H9 (cell line): ENCODE measurements around the gene ZBTB7A. TPM values are rescaled to one million over a fixed set of nuclear protein-coding genes. Genes with fewer than 3 reads are reported as not detected.

Source experiments
- DNase-seq: peaks from one replicate; pipeline ENCODE4 v3.0.0-alpha.2; 2017
- H2AFZ ChIP-seq: one replicate; pipeline ENCODE4 v1.6.1; 2013; ENCODE audit warnings: mild to moderate bottlenecking, low read length, control low read depth, moderate library complexity
- H2AK5ac ChIP-seq: 2 replicates; pipeline ENCODE4 v1.6.1; 2013; ENCODE audit warnings: low read length, control low read depth, mixed read lengths; ENCODE audit not compliant: insufficient read length
- H2BK120ac ChIP-seq: one replicate; pipeline ENCODE4 v1.6.1; 2013; ENCODE audit warnings: low read depth, mild to moderate bottlenecking, low read length, control low read depth, inconsistent platforms; ENCODE audit not compliant: poor library complexity, severe bottlenecking
- H2BK12ac ChIP-seq: 2 replicates; pipeline ENCODE4 v1.6.1; 2013; ENCODE audit warnings: low read length, control low read depth, mixed read lengths, low read depth; ENCODE audit not compliant: insufficient read length
- H2BK15ac ChIP-seq: 2 replicates; pipeline ENCODE4 v1.6.1; 2013; ENCODE audit warnings: low read depth, low read length, control low read depth
- H2BK20ac ChIP-seq: one replicate; pipeline ENCODE4 v1.6.1; 2013; ENCODE audit warnings: low read depth, mild to moderate bottlenecking, low read length, control low read depth, inconsistent platforms; ENCODE audit not compliant: poor library complexity, severe bottlenecking
- H2BK5ac ChIP-seq: 2 replicates; pipeline ENCODE4 v1.6.1; 2013; ENCODE audit warnings: low read length, control low read depth, mixed read lengths; ENCODE audit not compliant: insufficient read length
- H3K14ac ChIP-seq: 2 replicates; pipeline ENCODE4 v1.6.1; 2013; ENCODE audit warnings: low read length, control low read depth; ENCODE audit not compliant: insufficient read depth
- H3K18ac ChIP-seq: 2 replicates; pipeline ENCODE4 v1.6.1; 2013; ENCODE audit warnings: low read depth, mild to moderate bottlenecking, mixed read lengths, low read length, control low read depth; ENCODE audit not compliant: insufficient read length
- H3K23ac ChIP-seq: 2 replicates; pipeline ENCODE4 v1.6.1; 2013; ENCODE audit warnings: low read length, control low read depth, mixed read lengths, low read depth; ENCODE audit not compliant: insufficient read length
- H3K23me2 ChIP-seq: 2 replicates; pipeline ENCODE4 v1.6.1; 2013; ENCODE audit warnings: low read depth, mild to moderate bottlenecking, mixed read lengths, low read length, control low read depth; ENCODE audit not compliant: insufficient read length, poor library complexity, severe bottlenecking
- H3K27ac ChIP-seq: 2 replicates; pipeline ENCODE4 v1.5.1; 2013; ENCODE audit warnings: low read length, control low read depth, mixed read lengths, low read depth; ENCODE audit not compliant: insufficient read length
- H3K27me3 ChIP-seq: 2 replicates; pipeline ENCODE4 v1.6.1; 2013; ENCODE audit warnings: low read length, control low read depth, inconsistent platforms; ENCODE audit not compliant: insufficient read depth
- H3K4ac ChIP-seq: 2 replicates; pipeline ENCODE4 v1.6.1; 2013; ENCODE audit warnings: low read depth, mild to moderate bottlenecking, control low read depth, inconsistent platforms, low read length, moderate library complexity
- H3K4me1 ChIP-seq: 2 replicates; pipeline ENCODE4 v1.6.1; 2013; ENCODE audit warnings: low read length, control low read depth, inconsistent platforms; ENCODE audit not compliant: insufficient read depth
- H3K4me2 ChIP-seq: 2 replicates; pipeline ENCODE4 v1.6.1; 2013; ENCODE audit warnings: low read length, control low read depth, mixed read lengths; ENCODE audit not compliant: insufficient read length, insufficient read depth
- H3K56ac ChIP-seq: 2 replicates; pipeline ENCODE4 v1.6.1; 2013; ENCODE audit warnings: low read depth, mild to moderate bottlenecking, mixed read lengths, low read length, control low read depth; ENCODE audit not compliant: insufficient read length
- H3K79me1 ChIP-seq: 2 replicates; pipeline ENCODE4 v1.6.1; 2013; ENCODE audit warnings: low read depth, mild to moderate bottlenecking, moderate library complexity, low read length, control low read depth, inconsistent platforms; ENCODE audit not compliant: insufficient read depth, poor library complexity, severe bottlenecking
- H3K79me2 ChIP-seq: 2 replicates; pipeline ENCODE4 v1.6.1; 2013; ENCODE audit warnings: low read length, control low read depth, inconsistent platforms; ENCODE audit not compliant: insufficient read depth
- H3K9ac ChIP-seq: 2 replicates; pipeline ENCODE4 v1.6.1; 2013; ENCODE audit warnings: low read length, control low read depth, mixed read lengths; ENCODE audit not compliant: insufficient read length; ENCODE audit errors: extremely low read depth
- H3K9me3 ChIP-seq: one replicate; pipeline ENCODE4 v1.6.1; 2013; ENCODE audit warnings: low read depth, low read length, inconsistent platforms; ENCODE audit not compliant: control insufficient read depth
- H3T11ph ChIP-seq: one replicate; pipeline ENCODE4 v1.6.1; 2013; ENCODE audit warnings: mild to moderate bottlenecking, low read length, control low read depth, inconsistent platforms
- H4K20me1 ChIP-seq: one replicate; pipeline ENCODE4 v1.6.1; 2013; ENCODE audit not compliant: control insufficient read depth, insufficient read length, insufficient read depth
- H4K5ac ChIP-seq: 2 replicates; pipeline ENCODE4 v1.6.1; 2013; ENCODE audit warnings: low read depth, mild to moderate bottlenecking, mixed read lengths, low read length, control low read depth; ENCODE audit not compliant: insufficient read length
- H4K8ac ChIP-seq: replicated peaks from 2 replicates; pipeline ENCODE4 v1.6.1; 2013; ENCODE audit warnings: low read length, control low read depth, mixed read lengths, low read depth; ENCODE audit not compliant: insufficient read length
- H4K91ac ChIP-seq: 2 replicates; pipeline ENCODE4 v1.6.1; 2013; ENCODE audit warnings: low read depth, mild to moderate bottlenecking, moderate library complexity, mixed read lengths, low read length, control low read depth; ENCODE audit not compliant: insufficient read length
- H3K27ac Mint-ChIP-seq, 3 experiments: 2 replicates in 2 of 3; 3 replicates in 1 of 3; pipeline ENCODE4 v1.8.0; 2020 to 2021; ENCODE audit warnings: mixed read lengths in 3 of 3, mild to moderate bottlenecking in 1 of 3, moderate library complexity in 1 of 3
- H3K27me3 Mint-ChIP-seq: 2 replicates; pipeline ENCODE4 v1.8.0; 2021; ENCODE audit warnings: low read depth, mild to moderate bottlenecking, moderate library complexity, mixed read lengths
- H3K36me3 Mint-ChIP-seq, 3 experiments: 2 replicates in 2 of 3; 3 replicates in 1 of 3; pipeline ENCODE4 v1.8.0; 2020 to 2021; ENCODE audit warnings: low read depth in 3 of 3, mixed read lengths in 3 of 3; ENCODE audit not compliant: insufficient read depth in 1 of 3
- H3K4me1 Mint-ChIP-seq, 2 experiments: 2 replicates each; pipeline ENCODE4 v1.8.0; 2020; ENCODE audit warnings: mixed read lengths in 2 of 2
- H3K4me3 Mint-ChIP-seq, 2 experiments: 2 replicates in 1 of 2; 3 replicates in 1 of 2; pipeline ENCODE4 v1.8.0; 2020 to 2021; ENCODE audit warnings: mild to moderate bottlenecking in 2 of 2, mixed read lengths in 2 of 2, moderate library complexity in 1 of 2
- H3K9me3 Mint-ChIP-seq, 2 experiments: 2 replicates in 1 of 2; 3 replicates in 1 of 2; pipeline ENCODE4 v1.8.0; 2020; ENCODE audit warnings: mild to moderate bottlenecking in 2 of 2, mixed read lengths in 2 of 2, moderate library complexity in 1 of 2
- CTCF ChIP-seq: fragments of 200-600 bp; sonication (generic); conservative IDR thresholded peaks from 3 replicates; pipeline ENCODE4 v1.8.0; 2021; ENCODE audit warnings: antibody characterized with exemption, mild to moderate bottlenecking
- WGBS: extraction: QIAGEN DNeasy Blood & Tissue Kit; methylation state at CpG from one replicate; pipeline ENCODE4 v1.1.7; 2013; ENCODE audit warnings: missing lambda C conversion rate, low lambda C conversion rate, mixed read lengths; ENCODE audit not compliant: insufficient read length; ENCODE audit errors: extremely low coverage; 5-methylcytosine and 5-hydroxymethylcytosine counted together
- total RNA-seq: library from RNA; stranded (reverse); gene quantifications from 2 replicates; pipeline ENCODE4 v1.2.1, GENCODE V29; 2021

The ZBTB7A gene
- total RNA-seq, 1 experiment from 2014 or later, result 24.9 TPM

DNA sequence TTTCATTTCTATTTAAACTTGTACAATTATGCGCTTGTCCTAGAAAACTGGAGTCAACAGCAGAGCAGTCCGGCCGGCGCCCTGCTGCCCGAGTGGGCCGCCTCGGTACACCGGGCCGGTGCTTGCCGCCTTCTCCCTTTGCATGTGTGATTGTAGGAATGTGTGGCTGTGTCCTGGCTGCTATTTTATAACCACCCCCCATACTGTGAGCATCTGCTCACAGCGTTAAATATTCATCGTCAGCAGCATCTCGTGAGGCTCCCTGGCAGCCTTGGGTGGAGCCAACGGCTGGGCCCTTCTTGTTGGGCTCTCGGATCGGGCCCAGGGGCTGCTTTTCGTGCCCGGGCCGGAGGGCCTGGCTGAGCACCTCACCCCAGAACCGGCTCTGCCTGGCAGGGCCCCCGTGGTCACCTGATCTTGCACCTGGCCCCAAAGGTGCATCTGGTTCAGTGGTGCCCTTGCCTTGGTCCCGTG is 48.5 kb downstream of the ZBTB7A start:
- Histone ChIP-seq H3K23me2 (no peaks in the 10 kb centered on the region), H3K14ac (no peak overlapping the region), H2BK120ac (no peak overlapping the region), H2AFZ (no peak overlapping the region), H3K4me1 (no peaks in the 10 kb centered on the region), H3K79me1 (peaks cover 9% of the 10 kb centered on the region), H3T11ph (no peak overlapping the region), H3K27ac (no peak overlapping the region), H4K5ac (no peak overlapping the region), H2BK5ac (no peak overlapping the region), H3K56ac (no peak overlapping the region), H3K23ac (no peak overlapping the region), H3K9me3 (no peaks in the 10 kb centered on the region), H2AK5ac (no peak overlapping the region), H3K79me2 (peaks cover 9% of the 10 kb centered on the region; the same call in 1 of the 2 replicates), H3K4ac (no peak overlapping the region), H3K27me3 (no peaks in the 10 kb centered on the region), H3K4me2 (no peak overlapping the region), H2BK20ac (no peak overlapping the region), H4K91ac (no peak overlapping the region), H2BK15ac (no peak overlapping the region), H3K9ac (no peak overlapping the region), H3K18ac (no peak overlapping the region), H4K20me1 (no peaks in the 10 kb centered on the region), H4K8ac (no peak overlapping the region), H2BK12ac (no peak overlapping the region)
- Mint-ChIP-seq H3K27ac (peak overlapping the region in 2 of 3 experiments; percentile 22 to 40; a peak in 1 of 7 replicates), H3K9me3 (no peaks in the 10 kb centered on the region; a peak in 1 of 5 replicates), H3K4me3 (no peak overlapping the region), H3K4me1 (peaks cover 0 to 11% of the 10 kb centered on the region in 2 experiments; a peak in 2 of 4 replicates), H3K27me3 (no peaks in the 10 kb centered on the region), H3K36me3 (peaks cover 5 to 29% (median 22%) of the 10 kb centered on the region in 3 experiments; a peak in 6 of 7 replicates)
- no CpG with 5 or more reads among the region's 22 CpGs for WGBS
- no peak for DNase-seq
- no peak for TF ChIP-seq CTCF
